SK-N-SH (cell line): ENCODE measurements around the gene IL11. TPM values are rescaled to one million over a fixed set of nuclear protein-coding genes. Genes with fewer than 3 reads are reported as not detected.
"Not testable (repeated sequence)": the region's sequence is repeated elsewhere in the genome, so short reads cannot be mapped to it uniquely, and the experiment has no call there.

ENCODE experiments used
- CTCF ChIA-PET: fragments of 300-600, 350-600 bp; formaldehyde crosslinking; extraction: SDS; loops from one replicate; lab custom pipeline; 2021; lab: Yijun Ruan, JAX
- POLR2A ChIA-PET: fragments of 350-600 bp; sonication (Branson Sonifier 250); formaldehyde crosslinking; extraction: SDS; loops from one replicate; lab custom pipeline; 2020; ENCODE audit warnings: antibody characterized with exemption, inconsistent platforms; lab: Yijun Ruan, JAX
- DNase-seq: peaks from one replicate; pipeline ENCODE4 v3.0.0; 2012
- H2AFZ ChIP-seq: fragments of 200-600 bp; sonication (generic); 2 replicates; pipeline ENCODE4 v1.8.1; 2016; ENCODE audit warnings: antibody characterized with exemption, mild to moderate bottlenecking, low read depth
- H3F3A ChIP-seq: fragments of 200-600 bp; sonication (generic); replicated peaks from 2 replicates; pipeline ENCODE3; 2016; ENCODE audit warnings: antibody characterized with exemption, mild to moderate bottlenecking; ENCODE audit not compliant: insufficient read depth
- H3K27ac ChIP-seq, 2 experiments: fragments of 200-500 bp in 1 of 2; fragments of 200-600 bp in 1 of 2; sonication (Bioruptor generic) in 1 of 2; sonication (generic), shearing (Covaris generic) in 1 of 2; 2 replicates each; pipeline versions ENCODE4 v1.5.1 to v1.6.1; 2014 to 2016; ENCODE audit warnings: low read depth in 2 of 2, inconsistent platforms in 1 of 2, low read length in 1 of 2, mild to moderate bottlenecking in 1 of 2, mixed read lengths in 1 of 2
- H3K27me3 ChIP-seq: fragments of 200-600 bp; sonication (generic), shearing (Covaris generic); 2 replicates; pipeline ENCODE4 v1.6.1; 2016; ENCODE audit warnings: mixed run types; ENCODE audit not compliant: insufficient read depth
- H3K36me3 ChIP-seq, 2 experiments: fragments of 200-500 bp in 1 of 2; fragments of 200-600 bp in 1 of 2; sonication (Bioruptor generic) in 1 of 2; sonication (generic) in 1 of 2; replicated peaks in 1 of 2; 2 replicates each; pipeline versions ENCODE3 to v1.5.1; 2014 to 2016; ENCODE audit warnings: low read length in 1 of 2, mild to moderate bottlenecking in 1 of 2; ENCODE audit not compliant: insufficient read depth in 2 of 2, control insufficient read depth in 1 of 2
- H3K4me1 ChIP-seq, 2 experiments: fragments of 200-500 bp in 1 of 2; fragments of 200-600 bp in 1 of 2; sonication (Bioruptor generic) in 1 of 2; sonication (generic), shearing (Covaris generic) in 1 of 2; 2 replicates each; pipeline versions ENCODE4 v1.5.1 to v1.6.1; 2014 to 2016; ENCODE audit warnings: low read depth in 1 of 2, low read length in 1 of 2, mixed run types in 1 of 2; ENCODE audit not compliant: insufficient read depth in 2 of 2, control insufficient read depth in 1 of 2
- H3K4me2 ChIP-seq: fragments of 200-600 bp; sonication (generic), shearing (Covaris generic); 2 replicates; pipeline ENCODE4 v1.6.1; 2017; ENCODE audit warnings: mixed run types
- H3K4me3 ChIP-seq, 2 experiments: fragments of 200-500 bp in 1 of 2; fragments of 200-600 bp in 1 of 2; sonication (Bioruptor generic) in 1 of 2; sonication (generic), shearing (Covaris generic) in 1 of 2; 2 replicates each; pipeline versions ENCODE4 v1.5.1 to v1.8.1; 2014 to 2016; ENCODE audit warnings: low read depth in 2 of 2, inconsistent platforms in 1 of 2, low read length in 1 of 2, mild to moderate bottlenecking in 1 of 2, mixed read lengths in 1 of 2, moderate library complexity in 1 of 2
- H3K79me2 ChIP-seq: fragments of 200-600 bp; sonication (generic); 2 replicates; pipeline ENCODE4 v1.8.1; 2017; ENCODE audit warnings: mild to moderate bottlenecking; ENCODE audit not compliant: insufficient read depth
- H3K9ac ChIP-seq: fragments of 200-600 bp; sonication (generic); 2 replicates; pipeline ENCODE4 v1.6.1; 2017; ENCODE audit warnings: mixed run types
- H3K9me2 ChIP-seq: fragments of 200-600 bp; sonication (generic); 2 replicates; pipeline ENCODE4 v1.6.1; 2017; ENCODE audit warnings: mixed run types
- H3K9me3 ChIP-seq: fragments of 200-600 bp; sonication (generic); 2 replicates; pipeline ENCODE4 v1.6.1; 2017; ENCODE audit warnings: mixed run types, mild to moderate bottlenecking, moderate library complexity
- H4K20me1 ChIP-seq: fragments of 200-600 bp; sonication (generic); 2 replicates; pipeline ENCODE4 v1.6.1; 2017; ENCODE audit warnings: mild to moderate bottlenecking, mixed run types; ENCODE audit not compliant: insufficient read depth
- JUND ChIP-seq: IDR thresholded peaks from 2 replicates; pipeline ENCODE4 v1.4.0; 2012
- POLR2AphosphoS5 ChIP-seq: IDR thresholded peaks from 2 replicates; pipeline ENCODE4 v1.6.1; 2012; ENCODE audit warnings: low read depth, low read length
- REST ChIP-seq: IDR thresholded peaks from 2 replicates; pipeline ENCODE4 v1.6.1; 2012; ENCODE audit warnings: mild to moderate bottlenecking, low read depth, low read length, moderate library complexity
- TAF1 ChIP-seq: IDR thresholded peaks from 2 replicates; pipeline ENCODE4 v1.6.1; 2012; ENCODE audit warnings: low read depth, mild to moderate bottlenecking, low read length, moderate library complexity, borderline replicate concordance
- ZBTB33 ChIP-seq: IDR thresholded peaks from 2 replicates; pipeline ENCODE4 v1.4.0; 2012; ENCODE audit warnings: low read depth, borderline replicate concordance
- WGBS: methylation state at CpG from one replicate; pipeline ENCODE4 v1.1.6; 2017; ENCODE audit warnings: low lambda C conversion rate; 5-methylcytosine and 5-hydroxymethylcytosine counted together
- polyA plus RNA-seq, 3 experiments: library from polyadenylated mRNA; depleted of rRNA; stranded (reverse); fragments of >200 nt; gene quantifications; 2 replicates each; pipeline ENCODE4 v1.2.3, GENCODE V29; 2012
- TF ChIP-seq, protein P1 (sequence below): IDR thresholded peaks from 2 replicates; pipeline ENCODE4; 2012

The IL11 gene
- polyA plus RNA-seq, 1 of the 3 experiments (the other 2 are of a cell fraction) = 13.2 TPM

DNA sequence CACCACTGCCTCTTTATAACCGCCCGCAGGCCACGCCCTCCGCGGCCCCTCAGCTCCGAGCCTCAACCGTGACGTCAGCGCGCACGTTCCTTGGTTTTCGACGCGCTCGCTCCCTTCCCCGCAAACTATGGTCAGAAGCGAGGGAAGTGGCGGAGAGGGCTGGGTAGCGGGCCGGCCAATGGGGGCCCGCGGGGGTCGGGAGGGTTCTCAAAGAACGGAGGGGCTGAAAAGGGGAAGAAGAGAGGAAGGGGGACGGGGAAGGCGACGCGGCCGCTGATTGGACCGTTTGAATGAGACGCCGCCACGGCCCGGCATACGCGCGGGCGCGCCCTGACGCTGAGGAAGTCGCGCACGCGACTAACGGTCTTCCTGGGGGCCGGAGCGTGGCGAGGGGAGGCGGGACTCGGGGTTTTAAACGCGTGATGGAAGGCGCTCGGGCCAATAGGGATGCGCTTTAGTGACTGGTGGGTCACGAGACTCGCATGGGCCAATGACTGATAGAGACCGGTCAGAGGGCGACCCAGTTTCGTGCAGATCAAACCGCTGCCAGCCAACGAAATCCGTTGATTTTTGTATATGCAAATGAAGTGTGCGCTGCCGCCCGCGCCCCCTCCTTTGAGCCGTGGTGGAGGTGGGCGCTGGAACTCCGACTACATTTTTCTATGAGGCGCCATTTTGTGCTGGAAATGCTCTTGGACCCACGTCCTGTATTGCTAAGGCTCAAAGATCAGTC lies 37.7 kb upstream of the IL11 start (continued):
- TF ChIP-seq ZBTB33 (no peak), JUND (no peak), REST (no peak)
- TF ChIP-seq, protein P1, sequence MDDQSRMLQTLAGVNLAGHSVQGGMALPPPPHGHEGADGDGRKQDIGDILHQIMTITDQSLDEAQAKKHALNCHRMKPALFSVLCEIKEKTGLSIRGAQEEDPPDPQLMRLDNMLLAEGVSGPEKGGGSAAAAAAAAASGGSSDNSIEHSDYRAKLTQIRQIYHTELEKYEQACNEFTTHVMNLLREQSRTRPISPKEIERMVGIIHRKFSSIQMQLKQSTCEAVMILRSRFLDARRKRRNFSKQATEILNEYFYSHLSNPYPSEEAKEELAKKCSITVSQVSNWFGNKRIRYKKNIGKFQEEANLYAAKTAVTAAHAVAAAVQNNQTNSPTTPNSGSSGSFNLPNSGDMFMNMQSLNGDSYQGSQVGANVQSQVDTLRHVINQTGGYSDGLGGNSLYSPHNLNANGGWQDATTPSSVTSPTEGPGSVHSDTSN = peak; percentile 99
- TF ChIP-seq, all 33 proteins: peak for 17

DNA sequence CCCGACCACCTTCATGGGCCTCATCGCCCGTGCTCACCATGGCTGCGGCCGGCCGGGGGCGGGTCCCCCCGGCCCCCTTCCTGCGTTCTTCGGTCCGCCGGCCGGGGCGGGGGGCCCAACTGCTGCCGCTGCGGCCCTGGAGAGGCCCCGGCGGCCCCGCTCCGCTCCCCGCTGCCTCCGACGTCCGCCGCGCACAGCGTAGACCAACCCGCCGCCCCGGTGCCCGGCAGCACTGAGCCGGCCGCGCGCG lies 37.2 kb upstream of the IL11 start, which contains the start of gene UBE2S:
Gene UBE2S (minus strand): TSS at position 239 of the 250 bp plus-strand sequence. CDS start 199 bp downstream, at position 40.
- H3K27me3 ChIP-seq, DNase-seq, H3K9me3 ChIP-seq, H3K9me2 ChIP-seq: not testable (repeated sequence)
- TF ChIP-seq POLR2AphosphoS5 (peak; percentile 99), REST (peak; percentile 43; the same call in 1 of the 2 replicates), TAF1 (peak; percentile 97)
- Histone ChIP-seq H2AFZ (peak within 1 kb of the TSS; percentile 87), H3K36me3 (peaks cover 17 to 22% of the 10 kb centered on the region in 2 experiments), H3K4me2 (peak within 1 kb of the TSS; percentile 94), H3K9ac (peak within 1 kb of the TSS; percentile 99), H3K4me1 (peaks cover 12 to 26% of the 10 kb centered on the region in 2 experiments; a peak in 3 of 4 replicates), H3F3A (peaks cover 18% of the 10 kb centered on the region), H3K79me2 (peaks cover 50% of the 10 kb centered on the region), H3K4me3 (peak within 1 kb of the TSS; percentile 82 to 85), H4K20me1 (peaks cover 42% of the 10 kb centered on the region), H3K27ac (peak within 1 kb of the TSS; percentile 98)
- POLR2A ChIA-PET = interaction anchor here (0.6 to 1.9 kb wide), 36 partner anchors 8 to 317 kb away, joined by 3 to 33 read pairs (median 4); partner anchors contain the start of genes FIZ1, IL11, ISOC2 and KMT5C
- 0% methylated on average over 1 of the region's 36 CpGs for WGBS
- CTCF ChIA-PET = interaction anchor here (1.0 to 1.4 kb wide), 2 partner anchors 11 to 266 kb away, joined by 4 to 10 read pairs; no protein-coding TSS in a partner anchor
